Activated CD8-positive, alpha-beta memory T cell treated with anti-CD3 and anti-CD28 coated beads, Interleukin-2, amount 50 U/mL, for 1 hour (primary cell): Measurements from ENCODE around the gene GARIN3.
"Not testable (repeated sequence)": the region's sequence is repeated elsewhere in the genome, so short reads cannot be mapped to it uniquely, and the experiment has no call there.

Experiments used
- DNase-seq: peaks from one replicate; pipeline ENCODE4 v3.0.0-alpha.2; 2020; ENCODE audit errors: extremely low read depth

The GARIN3 gene

DNA sequence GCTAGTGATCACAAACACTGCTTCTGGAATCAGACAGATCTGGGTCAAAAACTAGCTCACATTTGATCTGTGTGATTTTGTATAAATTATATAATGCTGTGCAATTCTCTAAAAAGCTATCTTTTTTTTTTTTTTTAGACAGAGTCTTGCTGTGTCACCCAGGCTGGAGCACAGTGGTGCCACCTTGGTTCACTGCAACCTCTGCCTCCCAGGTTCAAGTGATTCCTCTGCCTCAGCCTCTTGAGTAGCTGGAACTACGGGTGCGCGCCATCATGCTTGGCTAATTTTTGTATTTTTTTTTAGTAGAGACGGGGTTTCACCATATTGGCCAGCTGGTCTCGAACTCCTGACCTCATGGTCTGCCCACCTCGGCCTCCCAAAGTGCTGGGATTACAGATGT, 19.1 kb upstream of the GARIN3 start:
- not testable (repeated sequence) for DNase-seq

DNA sequence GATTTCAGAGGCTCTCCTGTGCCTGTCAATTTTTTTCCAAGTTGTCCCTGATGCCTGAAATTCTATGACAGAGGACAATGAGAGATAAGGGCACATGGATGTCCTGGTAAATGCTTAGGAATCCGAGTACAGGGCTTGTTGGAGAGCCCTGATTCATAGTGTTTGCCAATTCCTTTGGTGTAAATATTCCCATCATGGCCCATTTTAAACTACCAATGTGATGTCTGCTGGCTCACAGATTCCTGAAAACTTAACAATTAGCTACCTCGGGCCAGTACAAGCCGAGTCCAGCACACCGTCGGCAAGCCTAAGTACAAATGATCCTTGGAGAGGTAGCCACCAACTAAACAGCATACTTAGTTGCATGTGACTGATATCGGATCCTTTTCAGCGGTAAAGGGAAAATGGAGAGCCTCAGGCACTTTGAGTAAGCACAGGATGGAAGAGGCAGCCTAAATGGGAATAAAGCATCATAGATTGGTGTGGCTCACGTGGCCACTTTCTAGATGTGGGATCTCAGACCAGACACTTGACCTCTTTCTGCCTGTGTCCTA, 18.1 kb upstream of the GARIN3 start:
- DNase-seq: no peak

DNA sequence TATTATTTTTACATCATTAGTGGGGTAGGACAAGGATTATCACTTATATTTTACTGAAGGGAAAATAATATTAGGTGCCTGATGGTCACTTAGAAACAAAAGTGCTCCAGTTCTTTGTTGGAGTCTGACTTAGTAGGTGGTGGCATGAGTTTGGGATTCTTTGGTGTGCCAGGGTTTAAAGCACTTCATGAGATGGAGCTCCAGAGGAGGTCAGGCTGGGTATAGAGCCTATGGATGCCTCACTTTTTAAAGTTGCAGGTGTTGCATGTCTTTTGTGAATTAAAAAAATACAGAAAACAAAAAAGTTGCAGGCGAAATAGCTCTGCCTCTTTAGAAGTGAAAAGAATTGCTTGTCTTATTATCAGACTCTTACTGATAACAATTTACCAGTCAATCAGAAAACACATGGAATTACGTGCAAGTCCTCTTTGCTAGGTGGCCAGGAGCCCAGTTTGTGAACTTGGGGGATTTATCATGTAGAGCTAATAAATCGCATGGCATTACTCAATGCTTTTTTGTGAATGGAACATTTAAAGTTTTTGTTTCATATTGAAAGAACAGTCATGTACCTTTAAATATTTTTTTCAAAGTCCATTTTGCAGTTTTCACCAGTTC, 16.2 kb upstream of the GARIN3 start:
- no peak for DNase-seq

DNA sequence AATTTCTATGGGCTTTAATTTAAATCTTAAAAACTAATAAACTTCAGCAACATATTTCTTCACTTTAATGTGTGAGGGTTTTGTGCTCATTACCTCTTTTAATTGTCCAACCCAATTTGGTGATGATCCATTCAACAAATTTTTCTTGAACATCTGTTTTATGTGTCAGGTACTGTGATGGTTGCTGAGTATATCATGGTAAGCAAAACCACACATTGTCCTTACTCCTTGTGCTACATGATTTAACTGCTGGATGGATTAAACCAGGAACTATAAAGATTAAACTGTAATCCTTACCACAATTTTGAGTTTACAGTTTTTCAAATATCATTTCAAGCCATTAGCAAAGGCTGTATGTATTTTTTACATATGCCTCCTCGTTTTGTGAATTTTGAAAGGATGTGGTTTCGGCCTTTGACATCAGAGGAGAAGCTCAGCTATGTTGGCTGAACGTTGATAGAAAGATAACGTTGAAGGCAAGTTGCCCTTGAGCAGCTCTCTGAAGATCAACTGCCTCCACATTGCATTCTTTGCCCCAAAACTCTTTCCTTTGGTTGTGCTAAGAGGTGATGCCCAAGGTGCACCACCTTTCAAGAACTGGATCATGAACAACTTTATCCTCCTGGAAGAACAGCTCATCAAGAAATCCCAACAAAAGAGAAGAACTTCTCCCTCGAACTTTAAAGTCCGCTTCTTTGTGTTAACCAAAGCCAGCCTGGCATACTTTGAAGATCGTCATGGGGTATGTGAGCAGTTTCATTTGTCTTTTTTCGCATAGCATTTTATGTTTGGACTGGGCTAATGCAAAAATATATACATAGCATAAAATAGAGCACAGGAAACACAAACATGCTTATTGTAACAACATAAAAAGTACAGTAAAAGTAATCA, 14.6 kb upstream of the GARIN3 start, which contains the start of gene ITK:
TSS of gene ITK (plus strand) at position 467 of the 891 bp plus-strand sequence. CDS start at position 605, 138 bp downstream.
- no peak for DNase-seq

DNA sequence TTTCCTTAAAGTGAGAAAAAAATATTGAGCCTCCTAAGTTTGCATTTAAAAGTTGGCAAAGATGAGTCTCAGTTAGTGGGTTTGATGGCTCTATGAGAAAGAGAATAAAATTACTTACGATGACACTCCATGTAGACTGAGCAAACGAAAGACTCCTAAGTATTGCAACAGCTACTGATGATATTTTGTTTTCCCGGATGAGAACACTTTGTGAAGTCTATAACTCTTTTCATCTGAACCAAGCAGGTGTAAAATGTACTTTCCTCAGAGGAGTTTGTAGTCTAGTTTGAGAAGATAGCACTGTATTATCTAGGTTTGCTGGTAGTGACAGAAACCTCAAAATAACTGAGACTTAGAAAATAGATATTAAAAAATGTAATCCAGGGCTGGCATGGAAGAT, 12.9 kb upstream of the GARIN3 start:
- DNase-seq: no peak

DNA sequence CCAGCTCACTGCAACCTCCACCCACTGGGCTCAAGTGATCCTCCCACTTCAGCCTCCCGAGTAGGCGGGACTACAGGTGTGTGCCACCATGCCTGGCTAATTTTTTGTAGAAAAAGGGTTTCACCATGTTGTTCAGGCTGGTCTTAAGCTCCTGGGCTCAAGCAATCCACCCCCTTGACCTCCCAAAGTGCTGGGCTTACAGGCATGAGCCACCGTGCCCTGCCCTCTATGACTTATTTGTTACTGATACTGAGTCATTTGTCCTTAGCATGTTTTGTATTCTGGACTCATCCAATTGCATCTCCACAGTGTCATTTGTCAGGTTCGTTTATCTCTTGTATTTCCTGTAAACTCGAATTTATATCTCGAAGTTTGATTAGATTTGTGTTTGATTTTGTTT, 11.9 kb upstream of the GARIN3 start:
- no peak for DNase-seq

DNA sequence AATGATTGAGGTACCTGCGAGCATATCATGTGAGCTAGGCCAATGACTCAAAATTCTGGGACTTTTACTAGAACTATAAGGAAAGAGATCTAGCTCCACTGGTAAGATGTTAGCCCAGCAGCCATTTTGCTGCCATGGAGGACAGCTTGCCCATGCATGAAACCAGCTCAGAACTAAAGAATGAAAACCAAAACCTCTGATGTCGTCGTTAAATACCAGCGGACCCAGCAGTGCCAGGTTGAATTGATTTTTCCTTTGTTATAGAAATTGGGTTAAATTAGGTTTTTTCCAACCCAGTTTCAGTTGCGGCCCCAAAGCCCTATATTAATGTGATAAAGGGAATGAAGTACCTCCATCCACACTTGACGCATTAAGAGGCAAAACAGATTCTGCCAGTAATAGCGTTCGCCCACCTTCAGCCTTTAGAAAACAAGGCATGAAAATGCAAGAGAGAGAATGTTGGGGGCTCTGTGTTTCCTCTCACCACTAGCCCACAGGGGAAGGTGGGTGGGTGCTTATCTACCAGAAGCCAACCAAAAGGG, 9.1 kb upstream of the GARIN3 start:
- DNase-seq: no peak

DNA sequence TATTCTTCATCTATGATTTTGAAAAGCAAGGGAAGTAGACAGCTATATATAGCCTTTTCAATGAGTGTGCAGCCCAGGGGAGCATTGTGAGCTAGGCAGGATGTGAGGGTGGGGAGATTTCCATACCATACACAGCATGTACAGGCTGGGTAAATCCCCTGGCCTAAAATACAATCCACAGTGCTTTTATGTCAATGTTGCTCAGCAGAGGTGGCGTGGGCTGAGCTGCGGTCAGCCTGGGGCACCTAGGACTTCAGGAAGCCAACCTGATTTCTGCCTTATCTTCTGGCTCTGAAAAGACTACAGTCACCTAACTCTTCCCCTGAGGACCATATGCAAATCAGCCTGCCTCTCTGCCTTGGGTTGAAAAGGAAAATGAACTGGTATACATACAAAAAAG, 6.3 kb upstream of the GARIN3 start:
- DNase-seq: peak; percentile 64

DNA sequence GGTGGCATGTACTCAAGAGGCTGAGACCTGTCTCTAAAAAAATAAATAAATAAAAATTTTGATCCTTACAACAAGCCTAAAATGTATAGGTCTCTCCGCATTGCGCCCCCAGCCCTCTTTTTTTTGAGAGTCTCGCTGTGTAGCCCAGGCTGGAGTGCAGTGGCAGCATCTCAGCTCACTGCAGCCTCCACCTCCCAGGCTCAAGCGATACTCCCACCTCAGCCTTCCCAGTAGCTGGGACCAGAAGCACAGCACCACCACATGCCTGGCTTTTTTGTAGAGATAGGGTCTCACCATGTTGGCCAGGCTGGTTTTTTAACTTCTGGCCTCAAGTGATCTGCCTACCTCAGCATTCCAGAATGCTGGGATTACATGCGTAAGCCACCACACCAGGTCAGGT, 2.2 kb upstream of the GARIN3 start:
- no peak for DNase-seq

DNA sequence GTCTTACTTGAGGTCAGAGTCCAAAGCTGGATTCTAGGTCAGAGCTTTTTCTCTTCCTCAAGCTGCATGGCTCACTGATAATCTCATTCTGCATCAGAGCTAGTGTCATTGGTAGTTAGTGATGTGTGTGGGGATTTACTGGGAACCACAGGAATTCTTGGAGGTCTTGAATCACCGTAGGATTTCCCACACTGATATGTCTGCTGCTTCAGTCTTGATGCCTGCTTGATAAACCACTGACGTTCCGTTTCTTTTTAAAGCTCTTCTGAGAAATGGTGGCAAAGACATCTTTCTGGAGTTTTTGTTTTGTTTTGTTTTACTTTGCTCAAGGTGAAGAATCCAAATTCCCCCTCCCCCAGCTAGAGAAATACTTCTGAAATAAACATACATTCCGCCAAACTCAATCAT, 1.2 kb upstream of the GARIN3 start:
- DNase-seq: no peak

DNA sequence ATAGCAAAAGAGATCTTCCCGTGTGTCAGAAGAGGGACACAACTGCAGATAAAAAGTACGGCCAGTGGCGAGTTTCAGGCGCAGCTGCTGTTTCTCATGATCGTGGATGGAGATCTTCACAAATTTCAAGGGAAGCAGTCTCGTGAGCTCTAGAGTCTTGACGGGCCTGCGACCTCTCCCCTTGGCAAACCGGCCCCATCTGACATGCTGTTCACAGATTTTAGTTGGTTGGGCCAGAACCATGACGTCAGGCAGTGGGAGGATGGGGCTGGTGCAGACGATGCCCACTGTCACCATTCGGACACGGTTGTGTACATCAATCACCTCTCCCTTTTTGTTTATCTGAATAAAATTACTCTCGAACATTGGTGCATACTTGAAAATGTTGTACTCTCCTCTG, 396 bp downstream of the GARIN3 start:
- DNase-seq: no peak

DNA sequence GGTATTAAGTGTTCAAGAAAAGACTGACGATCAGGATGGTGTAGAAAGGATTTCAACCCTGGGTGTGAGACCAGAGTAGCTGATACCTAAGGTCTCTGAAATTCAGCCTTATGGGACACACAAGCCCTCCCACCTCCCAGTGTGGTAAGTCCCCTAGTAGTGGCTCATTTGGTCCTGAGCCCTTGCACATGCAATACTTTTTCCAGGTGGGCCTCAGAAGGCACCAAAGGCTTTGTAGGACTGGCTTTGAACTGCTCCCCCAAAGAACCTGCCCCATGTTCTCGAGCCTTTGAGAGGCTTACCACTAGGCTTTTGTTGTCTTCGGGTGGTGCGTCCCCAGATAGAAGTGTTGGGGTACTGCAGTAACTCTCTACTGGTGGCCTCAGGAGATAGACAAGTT, 803 bp downstream of the GARIN3 start:
- no peak for DNase-seq

DNA sequence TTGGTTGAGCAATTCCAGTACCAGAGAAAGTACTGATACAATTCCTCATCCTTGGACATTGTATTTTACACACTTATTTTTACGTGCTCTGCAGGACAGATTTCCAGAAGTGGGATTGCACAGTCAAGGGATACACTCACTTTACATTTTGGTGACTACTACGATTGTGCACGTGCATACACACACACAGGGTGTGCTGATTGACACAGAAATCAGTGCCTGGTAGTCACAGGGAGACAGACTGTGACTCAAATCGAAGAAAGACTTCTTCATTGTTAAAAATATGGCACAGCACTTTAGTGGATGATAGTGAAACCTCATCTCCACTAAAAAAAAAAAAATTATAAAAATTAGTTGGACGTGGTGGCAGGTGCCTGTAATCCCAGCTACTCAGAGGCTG, 1.5 kb downstream of the GARIN3 start:
- DNase-seq: no peak

DNA sequence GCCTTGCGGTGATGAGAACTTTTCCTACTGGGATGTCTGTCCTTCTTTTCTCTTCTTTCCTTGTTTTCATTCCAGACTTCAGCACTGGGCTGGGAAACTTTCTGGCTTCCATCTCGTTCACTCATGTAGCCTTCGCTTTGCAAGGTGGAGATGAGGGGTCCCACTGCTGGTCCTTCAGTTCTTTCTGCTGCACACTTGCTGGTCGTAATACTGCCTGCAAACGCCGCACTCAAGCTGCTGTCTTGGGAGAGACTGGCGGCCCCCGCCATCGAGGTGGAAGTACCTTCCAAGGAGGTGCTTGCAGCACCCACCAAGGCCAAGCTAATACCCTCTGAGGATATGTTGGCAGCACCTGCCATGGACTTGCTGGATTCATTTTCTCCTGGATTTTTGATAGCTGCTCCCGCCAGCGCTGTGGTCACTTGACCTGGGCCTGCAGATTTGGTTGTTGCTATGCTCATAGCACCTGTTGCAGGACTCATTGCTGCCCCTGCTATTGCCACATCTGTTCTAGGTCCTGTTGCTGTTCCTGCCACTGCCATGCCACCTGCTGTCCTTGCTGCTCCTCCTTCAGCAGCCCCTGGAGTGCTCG, 3.0 kb downstream of the GARIN3 start:
- no peak for DNase-seq

DNA sequence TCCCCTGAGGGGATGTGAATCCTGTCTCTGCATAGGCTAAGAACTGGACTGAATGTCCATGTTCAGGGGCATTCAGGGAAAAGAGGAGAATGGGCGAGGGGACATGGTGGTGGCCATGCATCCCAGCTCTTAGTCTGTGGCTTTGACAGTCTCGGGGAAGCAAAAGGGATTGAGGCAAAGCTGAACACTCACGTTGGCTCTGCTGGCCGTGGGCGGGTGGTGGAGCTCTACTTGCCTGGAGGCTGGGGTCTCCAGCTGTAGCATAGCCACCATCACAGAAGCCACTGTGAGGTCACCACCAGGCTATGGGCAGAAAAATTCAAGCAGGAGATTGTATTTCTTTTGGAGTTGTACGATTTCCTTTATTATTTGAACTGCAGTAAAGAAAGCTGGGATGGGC, 4.1 kb downstream of the GARIN3 start:
- no peak for DNase-seq

DNA sequence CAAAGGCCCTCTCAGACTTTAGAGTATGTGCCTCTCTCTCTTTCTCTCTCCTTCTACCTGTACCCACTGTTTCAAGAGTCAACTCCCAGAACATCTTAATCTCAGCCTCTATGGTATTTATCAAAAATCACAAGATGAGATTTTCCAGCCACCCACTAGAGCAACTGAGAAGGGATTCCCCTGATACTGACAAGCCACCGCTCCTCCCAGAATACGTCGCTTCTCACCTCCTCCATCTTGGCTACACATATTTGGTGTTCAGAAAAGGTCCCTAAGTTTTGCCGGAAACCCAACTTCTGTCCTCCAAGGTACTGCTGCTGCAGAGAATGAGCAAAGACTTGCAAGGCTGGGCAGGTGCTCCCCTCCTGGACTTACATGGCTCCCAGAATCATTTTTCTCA, 6.1 kb downstream of the GARIN3 start:
- DNase-seq: no peak

DNA sequence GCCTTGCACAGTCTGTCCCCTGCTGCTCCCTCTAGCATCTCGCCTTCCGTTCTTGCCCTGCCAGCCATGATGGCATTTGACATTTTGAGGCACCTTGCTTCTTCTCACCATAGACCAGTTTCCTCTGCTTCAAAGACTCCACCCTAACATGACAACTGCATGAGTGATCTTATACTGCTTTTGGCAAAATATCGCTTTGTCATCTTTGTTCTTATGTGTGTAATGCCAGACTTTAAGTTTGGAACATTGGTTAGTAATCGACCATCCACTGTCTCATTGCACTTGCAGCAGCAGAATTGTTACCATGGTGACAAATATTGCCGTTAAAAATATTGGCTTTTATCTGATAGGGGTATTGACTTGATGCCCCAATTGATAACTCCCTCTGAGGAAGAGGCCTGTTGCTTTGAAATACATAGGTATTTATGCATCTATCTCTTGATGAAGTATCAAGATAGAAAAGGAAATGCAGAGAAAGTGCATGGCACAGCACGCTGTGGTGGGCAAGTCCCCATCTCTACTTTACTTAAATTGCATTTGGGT, 6.8 kb downstream of the GARIN3 start:
- DNase-seq: no peak

DNA sequence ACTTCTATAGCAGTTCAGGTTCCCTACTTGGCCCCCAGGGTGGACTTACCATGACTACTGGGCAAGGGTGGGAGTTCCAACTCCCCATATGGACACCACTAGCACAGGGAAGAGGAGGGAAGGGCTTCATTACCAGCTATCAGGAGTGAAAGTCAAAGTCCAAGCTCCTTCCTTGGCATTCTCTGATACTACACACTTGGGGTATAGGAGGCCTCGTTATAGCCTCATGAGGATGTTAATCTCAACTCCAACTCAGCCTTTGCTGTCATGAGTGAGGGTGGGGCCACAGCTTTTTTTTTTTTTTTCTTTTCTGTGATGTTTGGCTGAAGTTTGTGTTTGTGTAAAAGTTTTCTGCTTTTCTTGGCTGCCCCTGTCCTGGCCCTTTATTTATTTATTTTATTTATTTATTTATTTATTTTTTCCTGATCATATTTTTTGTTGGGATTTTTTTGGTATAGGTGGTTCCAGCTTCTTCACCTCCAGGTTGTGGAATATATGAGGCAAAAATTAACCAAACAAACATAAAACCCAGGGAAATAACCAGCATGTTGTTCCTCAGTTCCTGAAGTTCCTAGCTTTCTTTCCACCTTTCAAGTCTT, 8.7 kb downstream of the GARIN3 start:
- DNase-seq: no peak

DNA sequence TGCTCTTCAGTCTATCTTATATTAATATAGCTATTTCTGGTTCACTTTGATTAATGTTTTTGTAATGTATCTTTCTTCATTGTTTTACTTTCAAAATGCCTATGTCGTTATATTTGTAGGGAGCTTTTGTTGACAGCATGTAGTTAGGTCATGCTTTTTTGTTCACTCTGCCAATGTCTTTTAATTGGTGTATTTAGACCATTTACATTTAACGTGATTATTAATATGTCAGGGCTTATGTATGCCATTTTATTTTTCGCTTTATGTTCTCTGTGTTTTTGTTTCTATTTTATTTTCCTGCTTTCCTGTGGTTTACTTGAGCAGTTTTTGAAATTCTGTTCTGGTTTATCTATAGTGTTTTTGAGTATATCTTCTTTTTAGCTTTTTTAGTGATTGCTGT, 10.8 kb downstream of the GARIN3 start:
- no peak for DNase-seq

DNA sequence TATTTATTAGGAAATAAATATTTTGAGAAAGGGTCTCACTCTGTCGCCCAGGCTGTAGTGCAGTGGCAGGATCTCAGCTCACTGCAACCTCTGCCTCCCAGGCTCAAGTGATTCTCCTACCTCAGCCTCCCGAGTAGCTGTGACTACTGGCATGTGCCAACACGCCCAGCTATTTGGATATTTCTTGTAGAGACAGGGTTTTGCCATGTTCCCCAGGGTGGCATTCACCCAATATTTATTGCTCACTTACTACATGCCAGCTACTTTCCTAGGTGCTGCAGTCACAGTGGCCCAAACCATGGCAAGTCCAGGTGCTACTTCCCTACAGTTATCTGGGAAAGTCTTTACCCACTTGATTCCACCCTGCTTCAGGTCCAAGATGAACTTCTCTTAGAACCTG, 15.1 kb downstream of the GARIN3 start:
- DNase-seq: no peak

DNA sequence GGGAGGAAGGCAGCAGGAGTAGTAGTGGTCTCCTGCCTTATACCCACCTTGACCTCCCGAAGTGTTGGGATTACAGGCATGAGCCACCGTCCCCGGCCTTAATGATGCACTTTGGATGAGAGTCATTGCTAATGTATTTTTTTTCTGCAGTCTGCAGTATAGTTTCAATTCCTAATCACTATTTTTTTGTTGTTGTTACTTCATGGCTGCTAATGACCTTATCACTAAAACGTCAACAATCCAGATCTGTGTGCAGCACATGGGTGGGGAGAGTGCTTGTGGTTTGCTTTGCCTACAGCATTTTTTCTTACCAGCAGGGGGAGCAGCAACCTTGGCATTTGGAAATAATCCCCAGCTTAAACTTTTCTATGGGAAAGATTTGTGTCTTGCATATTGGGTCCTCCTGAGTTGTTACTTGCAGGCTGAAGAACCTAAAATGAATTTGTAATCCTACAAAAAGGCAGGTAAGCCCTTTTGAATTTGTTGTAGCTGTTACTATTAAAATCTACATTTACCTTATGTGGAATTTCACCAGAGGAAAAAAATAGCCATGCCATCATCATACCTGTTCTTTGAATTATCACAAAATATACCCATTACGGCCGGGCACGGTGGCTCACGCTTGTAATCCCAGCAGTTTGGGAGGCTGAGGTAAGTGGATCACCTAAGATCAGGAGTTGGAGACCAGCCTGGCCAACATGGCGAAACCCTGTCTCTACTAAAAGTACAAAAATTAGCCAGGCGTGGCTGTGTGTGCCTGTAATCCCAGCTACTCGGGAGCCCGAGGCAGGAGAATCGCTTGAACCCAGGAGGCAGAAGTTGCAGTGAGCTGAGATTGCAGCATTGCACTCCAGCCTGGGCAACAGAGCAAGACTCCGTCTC, 17.1 kb downstream of the GARIN3 start:
- DNase-seq: peak; percentile 60
